ENCODE results near the gene SEM1.
"Not testable (repeated sequence)": the region's sequence is repeated elsewhere in the genome, so short reads cannot be mapped to it uniquely, and the experiment has no call there.

Gene SEM1

DNA sequence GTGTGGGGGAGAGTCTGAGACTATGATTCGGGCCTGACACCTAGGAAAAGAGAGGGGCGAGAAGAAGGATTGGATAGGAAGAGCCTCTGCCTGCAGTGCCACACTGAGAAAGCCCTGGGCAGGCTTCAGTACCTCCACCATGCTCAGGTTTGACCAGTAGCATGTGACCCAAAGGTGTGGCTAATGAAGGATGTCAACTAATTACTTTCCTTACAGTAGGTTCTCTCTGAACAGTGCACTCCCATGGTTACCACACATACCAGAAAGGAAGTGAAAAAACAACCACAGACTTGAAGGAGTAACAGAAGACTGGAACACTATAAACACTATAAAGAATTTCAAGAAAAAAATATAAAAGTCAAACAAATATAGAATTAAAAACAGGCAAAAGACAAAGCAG lies 46.2 kb downstream of the SEM1 start:
- no peak for DNase-seq (ENCODE audit: low spot score)

DNA sequence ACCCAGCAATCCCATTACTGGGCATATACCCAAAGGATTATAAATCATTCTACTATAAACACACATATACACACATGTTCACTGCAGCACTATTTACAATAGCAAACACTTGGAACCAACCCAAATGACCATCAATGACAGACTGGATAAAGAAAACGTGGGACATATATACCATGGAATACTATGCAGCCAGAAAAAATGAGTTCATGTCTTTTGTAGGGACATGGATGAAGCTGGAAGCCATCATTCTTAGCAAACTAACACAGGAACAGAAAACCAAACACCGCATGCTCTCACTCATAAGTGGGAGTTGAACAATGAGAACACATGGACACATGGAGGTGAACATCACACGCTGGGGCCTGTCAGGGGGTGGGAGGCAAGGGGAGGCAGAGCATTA lies 47.5 kb downstream of the SEM1 start:
- DNase-seq (ENCODE audit: low spot score), result not testable (repeated sequence)

DNA sequence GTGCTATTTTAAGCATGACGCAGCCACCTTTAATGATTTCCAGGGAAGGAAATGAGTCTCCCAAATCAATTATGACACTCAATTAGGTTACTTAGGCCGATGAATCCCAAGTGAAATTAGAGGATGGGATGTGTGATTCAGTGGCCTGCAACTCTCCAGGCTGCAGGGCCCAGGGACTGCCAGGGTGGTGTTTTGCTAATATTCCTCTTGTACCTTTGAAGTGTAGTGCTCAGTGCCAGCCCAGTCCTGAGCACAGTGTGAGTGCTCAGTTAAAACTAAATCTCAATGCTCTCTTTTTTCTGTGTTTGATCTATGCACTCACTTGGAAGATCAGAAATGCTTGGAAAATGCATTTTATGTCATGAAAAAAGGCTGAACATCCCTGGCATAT lies 51.6 kb downstream of the SEM1 start:
- no peak for DNase-seq (ENCODE audit: low spot score)

DNA sequence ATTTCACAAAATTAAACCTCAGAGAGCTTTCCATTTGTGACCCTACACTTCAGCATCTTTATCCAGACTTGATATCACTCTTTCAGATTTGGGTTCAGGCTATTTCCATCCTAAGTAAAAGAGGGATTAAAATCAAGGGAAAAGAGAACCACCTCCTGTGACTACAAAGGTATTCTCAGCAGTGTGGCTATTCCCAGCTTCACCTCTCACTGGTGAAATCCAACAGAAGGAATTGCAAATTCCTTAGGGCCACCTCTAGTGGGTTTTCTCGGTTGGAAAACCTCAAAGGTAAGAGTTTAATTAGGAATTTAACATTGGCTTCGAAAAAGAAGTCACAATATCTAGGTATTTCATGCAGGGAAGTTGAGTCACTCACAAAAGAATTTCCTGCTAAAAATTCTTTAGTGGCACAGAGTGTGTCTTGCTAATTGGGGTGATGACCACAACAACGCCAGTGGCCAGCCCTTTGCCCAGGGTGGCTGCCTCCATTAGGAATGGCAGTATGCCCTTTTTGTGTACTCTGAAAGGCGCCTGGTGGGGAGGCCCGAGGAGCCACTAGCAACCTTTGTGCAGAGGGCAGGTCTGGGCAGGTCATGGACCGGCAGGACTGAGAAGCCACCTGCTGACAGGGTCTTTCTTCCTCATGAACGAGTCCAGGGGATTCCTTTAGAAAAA lies 52.2 kb downstream of the SEM1 start:
- DNase-seq (ENCODE audit: low spot score), result no peak

DNA sequence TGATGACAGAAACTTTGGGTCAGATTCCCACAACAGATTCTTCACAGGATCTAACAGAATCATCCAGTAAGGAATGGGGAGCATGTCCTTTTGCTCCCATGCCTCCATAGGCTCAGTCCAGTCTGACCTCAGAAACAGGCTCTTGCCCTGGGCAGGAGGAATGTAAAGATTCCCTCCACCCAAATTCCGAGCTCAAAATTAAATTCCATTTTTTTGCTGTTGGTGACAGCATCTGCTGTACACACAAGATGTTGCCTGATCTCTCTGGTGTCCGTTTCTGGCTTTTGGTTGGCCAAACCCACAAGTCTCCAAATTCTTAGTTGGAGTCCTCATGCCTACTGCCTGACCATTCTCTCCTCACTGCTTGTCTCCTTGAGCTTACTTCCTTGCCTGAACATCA lies 53.7 kb downstream of the SEM1 start:
- DNase-seq (ENCODE audit: low spot score), result no peak

DNA sequence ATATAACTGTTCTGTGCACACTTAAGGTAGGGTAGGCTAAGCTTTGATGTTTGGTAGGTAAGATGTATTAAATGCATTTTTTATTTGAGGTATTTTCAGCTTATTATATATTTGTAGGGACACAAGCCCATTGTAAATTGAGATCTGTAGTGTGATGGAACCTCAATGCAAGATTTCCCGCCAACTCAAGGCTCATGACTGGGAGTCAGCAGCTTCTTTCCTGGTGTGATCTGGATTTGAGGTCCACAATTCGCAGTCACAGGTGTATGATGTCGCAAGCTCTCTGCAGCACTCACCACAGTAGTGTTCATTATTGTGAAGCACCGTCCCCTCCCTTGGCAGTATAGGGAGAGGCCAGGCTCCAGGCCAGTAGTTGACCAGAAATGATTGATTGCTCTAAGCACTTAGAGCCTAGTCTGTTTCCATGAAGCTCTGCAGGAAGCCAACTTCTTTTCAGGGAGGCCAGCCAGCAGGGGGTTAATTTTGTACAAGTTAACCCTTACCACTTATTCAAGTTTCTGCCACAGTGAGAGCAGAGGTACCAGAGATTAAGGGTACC lies 54.9 kb downstream of the SEM1 start:
- DNase-seq (ENCODE audit: low spot score), result no peak

DNA sequence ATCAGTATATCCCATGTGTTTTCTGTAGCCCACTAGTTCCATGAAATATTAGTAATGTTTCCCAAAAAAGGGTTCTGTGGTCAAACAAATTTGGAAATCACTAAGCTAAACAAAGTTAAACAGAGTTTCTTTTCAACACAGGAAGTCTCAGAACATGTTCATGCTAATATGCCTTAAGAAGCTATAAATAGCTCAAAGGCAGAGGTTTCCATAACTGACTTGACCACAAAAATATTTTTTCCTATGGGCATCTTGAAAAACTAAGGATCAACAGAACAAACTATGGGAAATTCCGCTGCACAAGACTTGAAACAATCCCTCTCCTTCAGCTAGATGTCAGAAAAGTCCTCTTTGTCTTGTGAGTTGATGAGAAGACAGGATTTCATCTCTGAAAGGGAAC lies 59.7 kb downstream of the SEM1 start:
- no peak for DNase-seq (ENCODE audit: low spot score)

DNA sequence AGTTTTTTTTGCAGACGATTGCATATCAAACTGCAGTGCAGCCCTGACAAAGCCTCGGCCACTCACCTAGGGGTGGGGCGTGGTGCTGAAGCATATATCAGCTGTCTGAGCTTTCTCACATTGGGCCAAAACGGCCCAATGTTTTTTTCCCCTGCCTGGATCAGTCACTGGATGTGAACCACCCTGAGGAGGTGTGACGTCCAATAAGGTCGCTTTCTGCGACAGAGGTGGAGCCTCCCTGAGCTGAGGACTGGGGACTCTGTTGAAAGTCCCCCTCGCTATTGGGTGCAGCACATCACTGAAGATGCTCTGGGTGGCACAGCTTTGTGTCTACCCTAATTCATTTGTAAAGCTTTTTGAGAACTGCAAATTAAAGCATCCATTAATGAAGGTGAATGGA lies 60.9 kb downstream of the SEM1 start:
- DNase-seq (ENCODE audit: low spot score), result no peak

DNA sequence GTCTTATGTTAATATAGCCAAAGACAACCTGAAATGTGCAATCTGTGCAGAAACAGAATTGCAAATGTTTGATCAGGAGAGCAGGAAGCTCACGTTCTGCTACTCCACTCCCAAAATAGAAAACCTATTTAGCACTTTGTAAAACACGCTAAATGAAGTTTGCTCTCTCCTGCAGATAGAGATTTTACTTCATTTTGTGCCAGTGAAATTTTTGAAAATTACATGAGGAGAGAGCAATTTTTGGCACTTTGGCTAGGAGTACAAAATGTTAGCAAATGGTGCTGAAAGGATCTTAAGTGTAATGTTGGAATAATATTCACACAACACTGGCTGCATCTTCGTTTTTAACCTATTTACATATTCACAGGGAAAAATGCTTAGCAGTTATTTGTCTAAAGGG lies 61.9 kb downstream of the SEM1 start:
- DNase-seq (ENCODE audit: low spot score), result no peak

DNA sequence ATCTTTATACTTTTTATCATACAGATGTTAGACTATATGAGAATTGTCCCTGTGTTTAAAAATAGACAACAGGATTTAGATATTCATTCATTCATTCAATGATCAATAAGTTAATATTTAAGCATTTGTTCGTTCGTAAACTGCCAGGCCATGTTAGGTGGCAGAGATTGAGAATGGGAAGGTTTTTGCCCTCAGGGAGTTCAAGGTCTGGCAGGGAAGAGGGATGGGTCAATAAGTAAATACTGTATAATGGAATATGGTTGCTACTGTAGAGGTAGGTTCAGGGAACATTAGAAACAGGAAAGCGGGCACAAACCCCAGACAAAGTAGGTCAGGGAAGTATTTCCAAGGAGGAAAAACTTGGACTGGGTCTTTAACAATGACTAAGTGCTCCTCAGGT lies 64.6 kb downstream of the SEM1 start:
- no peak for DNase-seq (ENCODE audit: low spot score)

DNA sequence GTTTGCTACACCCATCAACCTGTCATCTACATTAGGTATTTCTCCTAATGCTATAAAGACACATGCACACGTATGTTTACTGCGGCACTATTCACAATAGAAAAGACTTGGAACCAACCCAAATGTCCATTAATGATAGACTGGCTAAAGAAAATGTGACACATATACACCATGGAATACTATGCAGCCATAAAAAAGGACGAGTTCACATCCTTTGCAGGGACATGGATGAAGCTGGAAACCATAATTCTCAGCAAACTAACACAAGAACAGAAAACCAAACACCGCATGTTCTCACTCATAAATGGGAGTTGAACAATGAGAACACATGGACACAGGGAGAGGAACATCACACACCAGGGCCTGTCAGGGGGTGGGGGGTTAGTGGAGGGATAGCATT lies 66.2 kb downstream of the SEM1 start:
- not testable (repeated sequence) for DNase-seq (ENCODE audit: low spot score)

DNA sequence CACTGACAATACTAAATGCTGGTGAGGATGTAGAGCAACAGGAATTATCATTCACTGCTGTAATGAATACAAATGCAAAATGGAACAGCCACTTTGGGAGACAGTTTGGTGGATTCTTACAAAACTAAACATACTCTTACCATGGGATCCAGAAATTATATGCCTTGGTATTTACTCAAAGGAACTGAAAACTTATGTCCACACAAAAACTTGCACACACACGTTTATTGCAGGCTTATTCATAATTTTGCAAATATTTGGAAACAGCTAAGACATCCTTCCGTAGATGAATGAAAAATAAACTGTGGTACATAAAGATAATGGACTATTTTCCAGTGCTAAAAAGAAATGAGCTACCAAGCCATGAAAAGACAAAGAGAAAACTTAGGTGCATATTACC lies 69.6 kb downstream of the SEM1 start:
- DNase-seq (ENCODE audit: low spot score), result no peak

All from AG20443 (cell line).